Fibroblast of skin of abdomen (primary cell): ENCODE results near the gene POT1. TPM values are rescaled to one million over a fixed set of nuclear protein-coding genes. Genes with fewer than 3 reads are reported as not detected.
A peak's percentile ranks its signal among the peaks of the same experiment; 100 is the strongest.
"Not testable (repeated sequence)": the region's sequence is repeated elsewhere in the genome, so short reads cannot be mapped to it uniquely, and the experiment has no call there.

Experiments
- DNase-seq: peaks from one replicate; pipeline ENCODE4 v3.0.0-alpha.2; 2013
- polyA plus RNA-seq, 2 experiments: library from polyadenylated mRNA; unstranded; fragments of 120-200 nt; gene quantifications; one replicate each; pipeline ENCODE4 v1.2.1, GENCODE V29; 2013; ENCODE audit not compliant: insufficient read length in 2 of 2

The POT1 gene, protein sequence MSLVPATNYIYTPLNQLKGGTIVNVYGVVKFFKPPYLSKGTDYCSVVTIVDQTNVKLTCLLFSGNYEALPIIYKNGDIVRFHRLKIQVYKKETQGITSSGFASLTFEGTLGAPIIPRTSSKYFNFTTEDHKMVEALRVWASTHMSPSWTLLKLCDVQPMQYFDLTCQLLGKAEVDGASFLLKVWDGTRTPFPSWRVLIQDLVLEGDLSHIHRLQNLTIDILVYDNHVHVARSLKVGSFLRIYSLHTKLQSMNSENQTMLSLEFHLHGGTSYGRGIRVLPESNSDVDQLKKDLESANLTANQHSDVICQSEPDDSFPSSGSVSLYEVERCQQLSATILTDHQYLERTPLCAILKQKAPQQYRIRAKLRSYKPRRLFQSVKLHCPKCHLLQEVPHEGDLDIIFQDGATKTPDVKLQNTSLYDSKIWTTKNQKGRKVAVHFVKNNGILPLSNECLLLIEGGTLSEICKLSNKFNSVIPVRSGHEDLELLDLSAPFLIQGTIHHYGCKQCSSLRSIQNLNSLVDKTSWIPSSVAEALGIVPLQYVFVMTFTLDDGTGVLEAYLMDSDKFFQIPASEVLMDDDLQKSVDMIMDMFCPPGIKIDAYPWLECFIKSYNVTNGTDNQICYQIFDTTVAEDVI
- polyA plus RNA-seq (2013, experiment 1 of 2; ENCODE audit: insufficient read length) = 19.6 TPM
- polyA plus RNA-seq (2013, experiment 2 of 2; ENCODE audit: insufficient read length) = 21.3 TPM

DNA sequence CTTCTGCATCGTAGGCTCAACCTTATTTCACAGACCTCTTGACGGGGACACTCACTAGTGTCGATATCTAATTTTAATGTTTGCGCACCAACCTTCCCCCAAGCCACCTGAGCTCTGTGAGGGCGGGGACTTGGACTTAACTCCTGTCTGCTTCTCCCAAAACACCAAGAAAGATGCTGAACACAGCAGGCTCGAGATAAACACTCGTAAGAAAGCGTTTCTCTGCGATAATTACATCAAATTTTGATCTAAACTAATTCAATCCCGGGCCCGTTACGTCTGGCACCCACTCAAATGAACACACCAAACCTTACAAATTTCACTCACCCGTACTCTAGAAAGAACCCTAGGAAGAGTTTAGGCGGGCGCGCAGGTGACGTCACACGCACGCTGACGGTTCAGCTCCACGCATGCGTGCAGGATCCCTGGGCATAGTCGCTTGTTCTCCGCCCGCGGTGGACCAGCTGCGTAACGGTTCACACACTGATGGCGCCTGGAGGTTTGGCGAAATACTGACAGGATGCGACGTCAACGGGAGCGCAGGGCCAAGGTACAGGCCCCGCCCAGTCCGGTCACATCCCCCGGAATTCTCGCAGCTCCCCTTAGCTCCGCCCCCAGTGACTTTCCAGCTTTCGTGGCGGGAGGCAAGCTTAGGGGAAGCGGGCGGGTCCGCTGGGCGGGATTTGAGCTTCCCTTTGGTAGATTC lies at the start of gene POT1:
POT1 (minus strand) TSS at position 359 of the 706 bp plus-strand sequence. CDS start 32,652 bp downstream, outside the sequence.
- DNase-seq = peak; percentile 100

GRCh38 chr7:124975131-124975530 lies 45.5 kb upstream of the POT1 start:
- not testable (repeated sequence) for DNase-seq

DNA sequence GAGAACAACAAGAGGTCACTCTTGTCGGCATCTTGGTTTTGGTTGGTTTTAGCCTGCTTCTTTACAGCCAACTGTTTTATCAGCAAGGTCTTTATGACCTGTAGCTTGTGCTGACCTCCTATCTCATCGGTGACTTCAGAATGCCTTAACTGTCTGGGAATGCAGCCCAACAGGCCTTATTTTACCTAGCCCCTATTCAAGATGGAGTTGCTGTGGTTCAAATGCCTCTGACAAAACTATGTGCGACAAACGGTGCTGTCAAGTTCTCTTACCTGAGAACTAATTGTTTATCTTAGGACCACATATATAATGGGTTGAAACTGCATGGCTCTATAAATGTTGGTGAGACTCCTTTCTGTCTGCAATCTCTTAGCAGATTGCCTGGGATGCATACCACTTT lies 35.9 kb upstream of the POT1 start:
- no peak for DNase-seq

DNA sequence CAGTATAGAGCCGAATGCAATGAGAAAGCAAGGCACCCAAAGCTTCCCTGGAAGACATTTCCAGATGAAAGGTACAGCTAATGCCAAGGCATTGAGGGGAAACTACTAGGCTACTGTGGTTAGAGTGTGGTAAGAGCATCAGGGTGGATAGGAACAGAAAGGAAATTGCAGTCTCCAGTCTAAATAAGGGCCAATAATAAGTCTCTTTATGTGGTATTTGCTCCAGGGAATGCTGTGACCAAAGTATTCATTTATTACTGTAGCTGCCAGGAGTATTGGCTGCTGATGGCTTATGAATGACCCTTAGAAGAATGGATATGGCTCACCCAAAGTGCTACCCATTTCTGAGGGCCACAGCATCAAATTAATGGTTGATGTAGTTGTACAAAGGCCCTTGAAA lies 30.1 kb upstream of the POT1 start:
- no peak for DNase-seq

DNA sequence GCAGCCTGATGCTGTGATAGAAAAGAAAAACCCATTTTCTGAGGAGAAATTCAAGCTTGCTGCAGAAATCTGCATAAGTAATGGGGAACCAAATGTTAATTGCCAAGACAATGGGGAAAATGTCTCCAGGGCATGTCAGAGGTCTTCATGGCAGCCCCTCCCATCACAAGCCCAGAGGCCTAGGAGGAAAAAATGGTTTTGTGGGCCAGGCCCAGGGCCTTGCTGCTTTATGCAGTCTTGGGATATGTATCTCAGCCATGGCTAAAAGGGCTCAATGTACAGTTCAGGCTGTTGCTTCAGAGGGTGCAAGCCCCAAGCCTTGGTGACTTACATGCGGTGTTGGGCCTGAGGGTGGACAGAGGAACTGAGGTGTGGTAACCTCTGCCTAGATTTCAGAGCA lies 28.3 kb upstream of the POT1 start:
- not testable (repeated sequence) for DNase-seq

GRCh38 chr7:124956160-124956559 lies 26.5 kb upstream of the POT1 start:
- no peak for DNase-seq

- no peak for DNase-seq
Observed at GRCh38 chr7:124954790-124955189, 25.2 kb upstream of the POT1 start.

- DNase-seq = no peak
Observed at GRCh38 chr7:124945680-124946079, 16.1 kb upstream of the POT1 start.

DNA sequence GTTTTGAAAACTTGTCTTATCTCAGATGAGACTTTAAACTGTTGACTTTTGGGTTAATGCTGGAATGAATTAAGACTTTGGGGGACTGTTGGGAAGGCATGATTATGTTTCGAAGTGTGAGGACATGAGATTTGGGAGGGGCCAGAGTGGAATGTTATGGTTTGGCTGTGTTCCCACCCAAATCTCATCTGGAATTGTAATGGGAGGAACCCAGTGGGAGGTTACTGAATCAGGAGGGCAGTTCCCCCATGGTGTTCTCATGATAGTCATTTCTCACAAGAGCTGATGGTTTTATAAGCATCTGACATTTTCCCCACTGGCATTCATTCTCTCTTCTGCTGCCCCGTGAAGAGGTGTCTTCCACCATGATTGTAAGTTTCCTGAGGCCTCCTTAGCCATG lies 13.8 kb upstream of the POT1 start:
- DNase-seq = no peak

DNA sequence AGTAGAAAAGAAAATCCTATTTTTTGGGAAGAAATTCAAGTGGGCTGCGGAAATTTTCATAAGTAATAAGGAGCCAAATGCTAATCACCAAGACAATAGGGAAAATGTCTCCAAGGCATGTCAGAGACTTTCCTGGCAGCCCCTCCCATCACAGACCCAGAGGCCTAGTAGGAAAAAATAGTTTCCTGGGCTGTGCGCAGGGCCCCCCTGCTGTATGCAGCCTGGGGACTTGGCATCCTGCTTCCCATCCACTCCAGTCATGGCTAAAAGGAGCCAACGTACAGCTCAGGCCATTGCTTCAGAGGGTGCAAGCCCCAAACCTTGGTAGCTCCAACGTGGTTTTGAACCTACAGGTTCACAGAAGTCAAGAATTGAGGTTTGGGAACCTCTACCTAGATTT lies 12.8 kb upstream of the POT1 start:
- no peak for DNase-seq

GRCh38 chr7:124940306-124940705 lies 10.7 kb upstream of the POT1 start:
- DNase-seq = no peak

DNA sequence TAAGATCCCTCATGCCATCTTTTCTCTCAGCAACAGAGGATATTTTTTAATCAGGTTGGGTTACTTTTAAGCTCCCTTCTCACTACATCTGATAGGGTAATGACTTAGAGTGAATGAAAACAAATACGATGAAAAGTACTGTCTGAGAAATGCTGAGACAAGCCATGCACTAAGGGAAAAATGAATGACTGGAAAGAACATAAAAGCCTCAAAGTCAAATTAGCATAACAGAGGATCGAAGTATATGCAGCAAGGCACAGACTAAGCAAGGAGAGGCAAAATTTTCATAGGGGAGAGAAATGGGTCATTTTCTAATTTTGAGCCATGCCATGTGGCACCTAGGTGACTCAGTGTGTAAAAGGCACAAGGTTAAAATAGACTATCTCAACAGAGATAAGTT lies 8.5 kb upstream of the POT1 start:
- DNase-seq = no peak

DNA sequence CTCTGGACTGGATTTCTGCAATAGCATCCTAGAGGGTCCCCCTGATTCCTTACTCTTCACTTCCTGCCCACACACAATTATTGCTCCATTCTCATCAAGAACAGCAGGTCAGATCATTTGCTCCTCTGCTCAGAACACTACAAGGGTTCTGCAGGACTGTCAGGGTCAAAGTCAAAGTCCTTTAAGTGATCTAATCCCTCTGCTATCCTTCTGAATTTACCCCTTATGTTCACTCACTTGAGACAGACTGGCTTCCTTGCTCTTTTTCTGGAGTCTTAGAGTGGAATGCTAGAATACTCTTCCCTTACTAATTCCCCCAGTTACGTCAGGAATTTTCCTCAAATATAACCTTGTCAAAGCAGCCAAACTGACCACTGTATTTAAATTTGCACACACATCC lies 7.5 kb upstream of the POT1 start:
- DNase-seq = no peak

DNA sequence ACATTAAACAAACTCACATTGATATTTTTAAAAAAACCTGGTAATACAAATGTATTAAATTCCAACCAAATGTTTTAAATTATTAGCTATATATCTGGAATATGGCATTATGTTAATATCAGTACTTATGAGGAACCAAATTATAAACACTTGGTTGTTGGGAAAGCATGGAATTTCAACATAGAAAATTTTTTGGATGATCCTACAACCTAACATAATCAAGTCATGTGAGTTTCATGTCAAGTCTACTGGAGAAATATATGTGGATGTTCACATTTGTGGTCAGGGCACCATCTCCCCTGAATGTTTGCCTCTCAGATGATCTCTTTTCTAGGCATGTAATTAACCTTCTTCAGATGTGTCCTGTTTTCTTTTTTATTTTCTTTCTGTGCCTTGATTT lies 5.2 kb upstream of the POT1 start:
- no peak for DNase-seq

- DNase-seq = no peak
Observed at GRCh38 chr7:124930655-124931597, 1.3 kb upstream of the POT1 start.

- no peak for DNase-seq
Observed at GRCh38 chr7:124930173-124930623, 573 bp upstream of the POT1 start.

DNA sequence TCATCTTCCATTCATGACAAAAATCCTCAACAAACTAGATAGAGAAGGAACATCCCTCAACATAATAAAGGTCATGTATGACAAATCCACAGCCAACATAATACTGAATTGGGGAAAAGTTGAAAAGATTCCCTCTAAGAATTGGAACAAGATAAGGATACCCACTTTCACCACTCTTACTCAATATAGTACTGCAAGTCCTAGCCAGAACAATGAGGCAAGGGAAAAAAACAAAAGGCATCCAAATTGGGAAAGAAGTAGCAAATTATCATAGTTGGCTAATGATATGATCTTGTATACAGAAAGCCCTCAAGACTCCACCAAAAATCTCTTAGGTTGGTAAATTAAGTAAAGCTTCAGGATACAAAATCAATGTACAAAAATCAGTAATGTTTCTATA lies 4.7 kb downstream of the POT1 start:
- DNase-seq = no peak

DNA sequence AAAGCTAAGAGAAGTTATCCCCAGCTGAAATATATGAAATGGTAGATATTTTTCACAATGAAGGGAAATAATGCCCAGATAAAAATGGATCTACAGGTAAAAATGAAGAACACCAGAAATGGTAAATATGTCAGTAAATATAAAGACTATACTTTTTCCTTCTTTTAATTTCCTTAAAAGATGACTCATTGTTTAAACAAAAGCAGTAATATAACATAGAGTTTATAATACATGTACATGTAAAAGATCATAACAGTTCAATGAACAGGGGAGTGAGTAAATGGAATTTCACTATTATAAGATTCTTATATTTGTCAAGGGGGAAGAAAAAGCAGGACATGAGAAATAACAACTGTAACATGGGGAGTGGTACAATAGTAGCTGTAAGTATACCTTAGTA lies 7.4 kb downstream of the POT1 start:
- no peak for DNase-seq

- DNase-seq = no peak
Observed at GRCh38 chr7:124919841-124920240, 9.8 kb downstream of the POT1 start.

- DNase-seq = no peak
Observed at GRCh38 chr7:124918662-124919061, 11.0 kb downstream of the POT1 start.

- DNase-seq = no peak
Observed at GRCh38 chr7:124915242-124915641, 14.4 kb downstream of the POT1 start.

- DNase-seq = no peak
Observed at GRCh38 chr7:124914298-124914697, 15.3 kb downstream of the POT1 start.
